GM21576 (cell line): ENCODE data around the gene OTUD3.
"Not testable (repeated sequence)": the region's sequence is repeated elsewhere in the genome, so short reads cannot be mapped to it uniquely, and the experiment has no call there.

Experiments
- ATAC-seq: cut with Tn5 transposase; IDR thresholded peaks from one replicate; pipeline ENCODE4 v1.9.1; 2021; ENCODE audit warnings: mild to moderate bottlenecking, moderate library complexity; ENCODE audit not compliant: unreplicated experiment

OTUD3 gene

GRCh38 chr1:19909971-19910370, 27.8 kb downstream of the OTUD3 start:
- ATAC-seq = no peak

GRCh38 chr1:19910650-19911049, 28.5 kb downstream of the OTUD3 start:
- ATAC-seq = no peak

- no peak for ATAC-seq
These were observed 35.9 kb downstream of the OTUD3 start for GRCh38 chr1:19918057-19918456.

GRCh38 chr1:19920132-19920710, 38.0 kb downstream of the OTUD3 start:
- ATAC-seq = no peak

GRCh38 chr1:19921310-19921709, 39.1 kb downstream of the OTUD3 start:
- no peak for ATAC-seq

- no peak for ATAC-seq
These were observed 40.0 kb downstream of the OTUD3 start for GRCh38 chr1:19922015-19922688.

GRCh38 chr1:19923137-19923952, 41.1 kb downstream of the OTUD3 start, which contains the start of gene PLA2G2E:
Gene PLA2G2E (minus strand): TSS chr1:19923617. CDS start chr1:19923559, 58 bp downstream.
- ATAC-seq = no peak

- ATAC-seq = no peak
These were observed 41.8 kb downstream of the OTUD3 start for GRCh38 chr1:19923953-19924346.

GRCh38 chr1:19925342-19926070, 43.3 kb downstream of the OTUD3 start:
- no peak for ATAC-seq

GRCh38 chr1:19926296-19927129, 44.3 kb downstream of the OTUD3 start:
- no peak for ATAC-seq

GRCh38 chr1:19927130-19927421, 44.9 kb downstream of the OTUD3 start:
- ATAC-seq = not testable (repeated sequence)

- no peak for ATAC-seq
These were observed 50.7 kb downstream of the OTUD3 start for GRCh38 chr1:19932866-19933265.

- ATAC-seq = no peak
These were observed 52.1 kb downstream of the OTUD3 start for GRCh38 chr1:19934336-19934735.

- no peak for ATAC-seq
These were observed 54.0 kb downstream of the OTUD3 start for GRCh38 chr1:19936061-19936750.

- no peak for ATAC-seq
These were observed 56.3 kb downstream of the OTUD3 start for GRCh38 chr1:19938472-19938871.

- ATAC-seq = no peak
These were observed 58.5 kb downstream of the OTUD3 start for GRCh38 chr1:19940486-19941205.

GRCh38 chr1:19941206-19941568, 59.0 kb downstream of the OTUD3 start:
- ATAC-seq = no peak

GRCh38 chr1:19942088-19942487, 59.9 kb downstream of the OTUD3 start:
- no peak for ATAC-seq

GRCh38 chr1:19942657-19943056, 60.5 kb downstream of the OTUD3 start:
- no peak for ATAC-seq
